ENCODE measurements around the gene STARD3.

The STARD3 gene

GRCh38 chr17:39658346-39658745 is 21.4 kb downstream of the STARD3 start:
- no peak for DNase-seq (ENCODE audit: extremely low read depth in 1 of 2, low read depth in 1 of 2)

GRCh38 chr17:39658760-39659159 is 21.8 kb downstream of the STARD3 start:
- DNase-seq (ENCODE audit: extremely low read depth in 1 of 2, low read depth in 1 of 2) = no peak

- no peak for DNase-seq (ENCODE audit: extremely low read depth in 1 of 2, low read depth in 1 of 2)
These were observed 22.5 kb downstream of the STARD3 start for GRCh38 chr17:39659279-39660010.

GRCh38 chr17:39660011-39660360 is 23.0 kb downstream of the STARD3 start:
- no peak for DNase-seq (ENCODE audit: extremely low read depth in 1 of 2, low read depth in 1 of 2)

GRCh38 chr17:39660397-39661385 is 23.7 kb downstream of the STARD3 start:
- no peak for DNase-seq (ENCODE audit: extremely low read depth in 1 of 2, low read depth in 1 of 2)

- DNase-seq (ENCODE audit: extremely low read depth in 1 of 2, low read depth in 1 of 2) = no peak
These were observed 25.0 kb downstream of the STARD3 start for GRCh38 chr17:39661744-39662541.

GRCh38 chr17:39662551-39663339 is 25.8 kb downstream of the STARD3 start:
- DNase-seq (ENCODE audit: extremely low read depth in 1 of 2, low read depth in 1 of 2) = no peak

- DNase-seq (ENCODE audit: extremely low read depth in 1 of 2, low read depth in 1 of 2) = no peak
These were observed 26.4 kb downstream of the STARD3 start for GRCh38 chr17:39663340-39663687.

- DNase-seq (ENCODE audit: extremely low read depth in 1 of 2, low read depth in 1 of 2) = no peak
These were observed 27.0 kb downstream of the STARD3 start for GRCh38 chr17:39663688-39664580.

GRCh38 chr17:39664581-39665561 is 27.9 kb downstream of the STARD3 start, which contains the start of gene TCAP:
TSS of gene TCAP (plus strand) at chr17:39665349. CDS start at chr17:39665360, 11 bp downstream.
- DNase-seq (ENCODE audit: extremely low read depth in 1 of 2, low read depth in 1 of 2) = no peak

GRCh38 chr17:39665642-39666224 is 28.8 kb downstream of the STARD3 start:
- DNase-seq (ENCODE audit: extremely low read depth in 1 of 2, low read depth in 1 of 2) = no peak

GRCh38 chr17:39666231-39666600 is 29.3 kb downstream of the STARD3 start:
- no peak for DNase-seq (ENCODE audit: extremely low read depth in 1 of 2, low read depth in 1 of 2)

- no peak for DNase-seq (ENCODE audit: extremely low read depth in 1 of 2, low read depth in 1 of 2)
These were observed 29.8 kb downstream of the STARD3 start for GRCh38 chr17:39666601-39667261.

GRCh38 chr17:39667262-39667944 is 30.5 kb downstream of the STARD3 start:
- no peak for DNase-seq (ENCODE audit: extremely low read depth in 1 of 2, low read depth in 1 of 2)

- DNase-seq (ENCODE audit: extremely low read depth in 1 of 2, low read depth in 1 of 2) = peak in 1 of 2 donors; percentile 55
These were observed 31.3 kb downstream of the STARD3 start, which contains the start of gene PNMT for GRCh38 chr17:39667945-39668924. TSS of gene PNMT (plus strand) at chr17:39668453. CDS start at chr17:39668476, 23 bp downstream.
